IPS-18c (cell line): ENCODE measurements around the gene RASSF8.

ENCODE experiments used
- H3K4me3 ChIP-seq: 2 replicates; pipeline ENCODE4 v1.7.0; 2013; ENCODE audit warnings: low read depth, mild to moderate bottlenecking, low read length, moderate library complexity; ENCODE audit not compliant: insufficient read depth
- H3K9me3 ChIP-seq: one replicate; pipeline ENCODE4 v1.6.1; 2013; ENCODE audit warnings: mild to moderate bottlenecking, low read length, moderate library complexity; ENCODE audit not compliant: control insufficient read depth, insufficient read depth

Gene RASSF8

DNA sequence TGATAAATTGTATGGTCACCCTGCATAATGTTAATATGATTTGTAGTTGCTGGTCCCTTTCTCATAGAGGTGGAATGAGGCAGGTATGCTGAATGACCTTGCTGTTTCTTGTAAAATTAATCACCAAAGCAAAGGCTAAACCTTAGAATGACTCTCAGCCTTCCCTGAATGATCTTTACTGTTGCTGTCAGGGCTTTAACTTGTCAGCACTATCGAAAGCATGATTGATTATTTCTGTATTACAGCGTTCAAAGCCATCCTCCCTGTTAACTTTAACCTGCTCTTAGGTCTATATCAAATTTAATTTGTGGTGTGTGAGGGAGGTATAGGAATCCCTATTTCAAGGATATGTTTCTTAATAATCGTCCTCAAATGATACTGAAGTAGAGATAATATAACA lies 23.1 kb downstream of the RASSF8 start:
- no peak overlapping the region for H3K4me3 ChIP-seq
- H3K9me3 ChIP-seq, result no peaks in the 10 kb centered on the region

- H3K9me3 ChIP-seq, result no peaks in the 10 kb centered on the region
- H3K4me3 ChIP-seq, result no peak overlapping the region
These were observed 23.9 kb downstream of the RASSF8 start for GRCh38 chr12:25982416-25982815.

DNA sequence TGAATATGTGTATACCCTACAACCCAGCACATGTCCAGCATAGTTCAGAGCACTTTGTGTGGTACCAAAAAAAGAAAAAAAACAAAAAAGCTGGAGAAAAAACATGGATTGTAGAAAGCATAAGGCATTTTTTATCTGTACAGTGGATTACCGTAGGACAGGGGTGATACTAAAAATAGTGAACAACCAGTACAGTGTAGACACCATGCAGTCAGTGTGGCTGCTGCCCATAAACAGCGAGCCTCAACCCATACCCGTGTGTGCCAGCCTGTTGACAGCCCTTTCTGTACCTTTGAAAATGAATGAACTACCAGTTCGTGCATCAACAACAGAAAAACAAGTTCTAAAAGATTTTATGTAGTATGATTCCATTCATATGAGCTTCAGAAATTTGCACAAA lies 25.1 kb downstream of the RASSF8 start:
- Histone ChIP-seq H3K9me3 (no peaks in the 10 kb centered on the region), H3K4me3 (no peak overlapping the region)

DNA sequence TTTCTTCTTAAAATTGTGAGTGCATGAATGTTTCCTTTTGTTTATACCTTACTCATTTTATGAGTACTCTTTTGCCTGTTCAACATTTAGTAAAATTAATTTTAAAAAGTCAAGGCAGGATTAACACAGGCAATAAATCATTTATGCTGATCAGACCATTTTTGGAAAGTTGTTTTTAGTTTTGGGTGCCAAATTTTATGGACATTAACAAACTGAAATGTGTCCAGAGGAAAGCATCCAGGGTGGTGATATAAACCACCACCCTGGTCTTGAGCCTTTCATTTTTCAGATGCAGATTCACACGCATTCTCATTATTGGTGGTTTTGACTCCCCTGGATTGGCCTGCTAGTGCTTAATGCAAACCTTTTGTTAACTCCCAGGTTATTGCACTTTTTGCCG lies 26.3 kb downstream of the RASSF8 start:
- H3K9me3 ChIP-seq, result no peaks in the 10 kb centered on the region
- no peak overlapping the region for H3K4me3 ChIP-seq

GRCh38 chr12:25985316-25986175 lies 27.1 kb downstream of the RASSF8 start:
- H3K9me3 ChIP-seq, result no peaks in the 10 kb centered on the region
- H3K4me3 ChIP-seq, result no peak overlapping the region

DNA sequence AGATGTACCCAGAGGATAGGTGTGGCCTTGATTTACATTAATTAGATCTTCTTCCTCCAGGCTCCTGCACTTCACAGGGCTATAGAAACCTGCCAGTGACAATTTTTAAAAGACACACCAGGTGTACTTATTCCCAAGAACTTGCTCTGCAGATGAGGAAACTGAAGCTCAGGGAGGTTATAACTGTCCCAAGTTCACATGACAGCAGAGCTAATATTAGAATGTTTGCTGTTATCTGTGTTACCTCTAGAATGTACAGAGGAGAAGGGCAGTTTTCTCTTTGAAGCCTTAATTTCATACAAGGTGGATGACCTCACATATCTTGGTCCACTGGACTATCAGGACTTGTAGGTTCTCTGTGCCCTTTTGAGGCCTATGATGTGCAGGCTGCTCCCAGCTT lies 27.7 kb downstream of the RASSF8 start:
- H3K4me3 ChIP-seq, result no peak overlapping the region; the same call in 1 of the 2 replicates

GRCh38 chr12:25988505-25988904 lies 30.0 kb downstream of the RASSF8 start:
- no peaks in the 10 kb centered on the region for H3K9me3 ChIP-seq

More for the DNA sequence above, 27.7 kb downstream of the RASSF8 start:
- H3K9me3 ChIP-seq, result no peaks in the 10 kb centered on the region

GRCh38 chr12:25990495-25990894 lies 32.0 kb downstream of the RASSF8 start:
- no peak overlapping the region for H3K4me3 ChIP-seq
- H3K9me3 ChIP-seq, result no peaks in the 10 kb centered on the region

More at GRCh38 chr12:25988505-25988904, 30.0 kb downstream of the RASSF8 start:
- H3K4me3 ChIP-seq, result no peak overlapping the region

DNA sequence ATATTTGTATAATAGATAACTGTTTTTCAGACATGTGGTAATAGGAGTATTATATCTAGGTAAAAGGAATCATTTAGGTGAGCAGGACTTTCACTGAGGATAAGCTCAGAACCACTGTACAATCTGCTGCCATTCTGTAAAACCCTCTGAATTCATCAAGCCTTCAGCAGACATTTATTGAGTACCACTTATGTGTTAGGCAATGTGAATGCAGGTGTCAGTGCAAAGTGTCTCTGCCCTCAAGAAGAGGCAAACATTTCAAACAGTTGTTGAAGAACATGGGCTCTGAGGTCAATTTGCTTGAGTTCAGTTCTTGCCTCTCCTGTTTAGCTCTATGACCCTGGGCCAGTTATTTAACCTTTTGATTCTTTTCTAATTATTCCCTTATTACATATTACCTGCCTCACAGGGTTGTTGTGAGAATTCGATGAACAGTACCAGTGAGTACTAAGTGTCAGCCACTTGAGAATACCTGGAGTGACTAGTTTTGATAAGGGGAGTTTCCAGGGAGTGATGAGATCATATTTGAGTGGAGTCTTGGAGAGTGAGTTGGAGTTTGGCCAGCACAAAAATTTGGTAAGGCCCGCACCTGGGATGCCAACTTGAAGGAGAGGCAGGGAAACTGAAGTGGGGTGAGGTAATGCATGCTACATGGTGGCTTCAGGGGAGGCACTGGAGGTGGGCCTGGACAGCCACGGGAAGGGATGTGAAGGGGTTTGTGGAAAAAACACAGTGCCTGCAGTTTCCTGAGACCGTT lies 33.7 kb downstream of the RASSF8 start:
- no peak overlapping the region for H3K4me3 ChIP-seq
- no peaks in the 10 kb centered on the region for H3K9me3 ChIP-seq

DNA sequence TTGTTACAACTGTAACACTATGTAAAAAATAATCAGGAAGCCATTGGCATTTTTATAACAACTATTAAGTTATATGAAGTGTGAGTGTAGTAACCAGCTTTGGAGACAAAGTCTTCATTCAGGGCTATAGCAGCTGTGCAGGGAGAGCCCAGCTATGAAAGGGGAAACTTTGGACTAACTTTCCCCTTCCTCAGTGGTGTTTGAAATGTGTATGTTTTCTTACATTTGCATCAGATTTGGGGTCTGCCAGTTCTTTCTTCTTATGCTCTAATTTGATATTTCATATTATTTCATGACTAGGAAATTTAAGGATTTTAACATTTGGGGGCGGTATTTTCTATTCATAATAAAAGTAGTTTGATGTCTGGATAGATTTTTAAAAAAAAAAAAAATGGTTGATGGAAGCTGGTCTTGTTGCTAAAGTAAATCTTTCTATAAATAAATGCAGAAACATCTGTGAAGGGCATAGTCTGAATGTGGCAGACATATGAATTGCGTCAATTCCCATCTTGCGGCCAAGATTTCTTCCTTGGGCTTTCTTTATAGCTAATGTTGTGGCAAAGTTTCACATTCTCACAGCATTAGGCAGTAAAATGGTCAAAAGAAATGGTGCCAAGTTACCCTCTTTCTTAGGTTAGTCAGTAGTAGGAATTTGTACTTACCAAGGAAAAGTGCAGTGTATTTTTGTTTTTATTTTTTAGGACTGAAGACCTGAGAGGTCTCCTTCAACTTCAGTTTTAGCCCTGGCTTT lies 35.6 kb downstream of the RASSF8 start:
- H3K9me3 ChIP-seq, result no peaks in the 10 kb centered on the region
- H3K4me3 ChIP-seq, result no peak overlapping the region

GRCh38 chr12:25994901-25995625 lies 36.6 kb downstream of the RASSF8 start:
- H3K4me3 ChIP-seq, result no peak overlapping the region
- H3K9me3 ChIP-seq, result no peaks in the 10 kb centered on the region

DNA sequence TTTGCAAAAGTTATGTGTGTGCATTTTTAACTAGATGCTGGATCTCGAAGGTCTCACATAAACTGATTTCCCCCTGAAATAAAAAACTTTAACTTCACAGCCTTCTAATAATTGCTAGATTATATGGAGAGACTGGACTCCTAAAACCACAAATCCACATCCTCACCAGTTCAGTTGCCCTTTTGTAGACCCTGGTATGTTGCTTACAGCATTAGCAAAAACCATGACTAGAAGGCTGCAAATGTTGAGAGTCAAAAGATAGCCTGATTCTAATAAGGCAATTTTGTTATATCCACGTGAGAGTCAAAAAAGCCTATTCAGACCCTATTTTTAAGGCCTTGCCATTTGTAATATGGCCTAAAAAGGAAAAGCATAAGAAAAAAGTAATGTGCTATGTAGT lies 37.4 kb downstream of the RASSF8 start:
- Histone ChIP-seq H3K9me3 (no peaks in the 10 kb centered on the region), H3K4me3 (no peak overlapping the region)

DNA sequence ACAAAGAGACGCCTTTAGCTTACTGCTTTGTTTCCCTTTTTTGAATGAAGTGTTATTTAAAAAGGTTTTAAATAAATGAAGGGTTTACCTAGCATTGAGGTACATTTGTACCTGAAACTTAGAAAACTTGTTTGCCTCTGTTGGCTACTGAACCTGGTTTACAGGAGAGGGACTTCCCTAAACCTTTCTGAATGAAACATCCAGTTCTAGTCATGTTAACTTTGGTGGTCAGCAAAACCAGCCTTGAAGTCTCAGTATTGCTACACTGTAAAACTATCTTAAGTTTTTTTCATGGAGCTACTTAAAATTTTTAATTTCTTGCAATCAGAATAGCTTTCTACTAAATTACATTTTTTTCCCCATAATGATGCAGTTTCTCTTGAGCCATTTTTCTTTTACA lies 38.2 kb downstream of the RASSF8 start:
- H3K4me3 ChIP-seq, result no peak overlapping the region

DNA sequence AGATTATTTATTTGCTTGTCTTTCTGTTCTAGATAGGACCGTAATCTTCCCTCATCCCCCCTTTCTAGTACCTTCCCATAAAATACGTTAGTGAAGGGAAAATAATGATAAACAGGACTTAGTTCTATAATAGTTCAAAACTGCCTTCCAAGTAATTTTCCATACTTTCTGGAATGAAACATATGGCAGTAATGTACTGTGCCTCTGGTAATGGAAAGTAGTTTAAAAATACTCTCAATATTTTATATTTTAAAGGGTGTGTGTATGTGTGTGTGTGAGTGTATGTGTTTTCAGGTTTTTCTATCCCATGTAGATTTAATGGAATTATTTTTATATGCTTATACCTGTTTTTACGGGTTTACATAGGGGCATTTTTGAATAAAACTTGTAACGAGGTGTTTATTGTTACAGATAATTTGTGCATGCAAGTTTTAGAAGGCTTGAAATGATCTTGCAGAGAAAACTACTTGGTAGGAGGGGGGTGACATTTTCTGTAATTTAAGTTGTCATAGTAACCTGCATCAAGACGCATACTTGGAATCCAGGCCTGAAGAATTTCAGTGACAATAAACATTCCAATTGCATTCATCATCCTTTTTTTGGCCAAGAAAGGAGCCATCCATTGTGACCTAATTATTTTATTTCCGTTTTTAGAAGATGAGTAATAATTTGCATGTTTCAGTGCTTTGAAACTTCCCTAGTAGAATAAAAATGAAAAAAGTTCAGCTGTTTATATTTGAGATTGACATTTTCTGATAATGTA lies 38.9 kb downstream of the RASSF8 start:
- H3K9me3 ChIP-seq, result no peaks in the 10 kb centered on the region
- no peak overlapping the region for H3K4me3 ChIP-seq

More for the DNA sequence above, 38.2 kb downstream of the RASSF8 start:
- H3K9me3 ChIP-seq, result no peaks in the 10 kb centered on the region

DNA sequence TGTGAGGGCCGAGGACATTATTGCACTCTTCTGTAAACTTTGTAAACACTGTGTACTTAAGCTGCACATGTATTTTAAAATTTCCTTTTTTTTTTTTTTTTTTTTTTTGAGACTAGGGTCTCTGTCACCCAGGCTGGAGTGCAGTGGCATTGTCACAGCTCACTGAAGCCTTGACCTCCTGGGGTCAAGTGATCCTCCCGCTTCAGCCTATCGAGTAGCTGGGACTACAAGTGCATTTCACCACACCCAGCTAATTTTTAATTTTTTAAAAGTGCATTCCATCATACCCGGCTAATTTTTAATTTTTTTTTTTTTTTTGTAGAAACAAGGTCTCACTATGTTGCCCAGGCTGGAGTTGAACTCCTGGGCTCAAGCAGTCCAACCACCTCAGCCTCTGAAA lies 42.4 kb downstream of the RASSF8 start:
- Histone ChIP-seq H3K4me3 (no peak overlapping the region), H3K9me3 (no peaks in the 10 kb centered on the region)

DNA sequence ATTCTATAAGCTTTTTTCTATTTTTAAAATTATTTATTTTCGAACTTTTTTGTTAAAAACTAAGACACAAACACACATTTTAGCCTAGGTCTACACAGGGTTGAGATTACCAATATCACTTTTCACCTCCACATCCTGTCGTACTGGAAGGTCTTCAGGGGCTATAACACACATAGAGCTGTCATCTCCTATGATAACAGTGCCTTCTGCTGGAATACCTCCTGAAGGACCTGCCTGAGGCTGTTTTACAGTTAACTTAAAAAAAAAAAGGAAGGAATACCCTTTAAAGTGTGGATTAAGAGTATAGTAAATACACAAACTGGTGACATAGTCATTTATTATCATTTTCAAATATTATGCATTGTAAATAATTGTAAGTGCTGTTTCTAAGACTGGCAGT lies 43.0 kb downstream of the RASSF8 start:
- Histone ChIP-seq H3K9me3 (no peaks in the 10 kb centered on the region), H3K4me3 (no peak overlapping the region)
